Activated T-cell treated with anti-CD3 and anti-CD28 coated beads, Interleukin-2, amount 50 U/mL, for 48 hours (primary cell): ENCODE data around the gene CECR2.

Source experiments
- DNase-seq, 2 experiments: peaks; one replicate each; pipeline ENCODE4 v3.0.0-alpha.2; 2020

The CECR2 gene

GRCh38 chr22:17578136-17578754, 209.0 kb downstream of the CECR2 start:
- DNase-seq: no peak

- no peak for DNase-seq
Observed at GRCh38 chr22:17579535-17579981, 210.3 kb downstream of the CECR2 start.

GRCh38 chr22:17580441-17581031, 211.3 kb downstream of the CECR2 start:
- DNase-seq: no peak

GRCh38 chr22:17581056-17581455, 211.8 kb downstream of the CECR2 start:
- DNase-seq: no peak

GRCh38 chr22:17581631-17582030, 212.4 kb downstream of the CECR2 start:
- DNase-seq: no peak

- no peak for DNase-seq
Observed at GRCh38 chr22:17583151-17583550, 213.9 kb downstream of the CECR2 start.

GRCh38 chr22:17586831-17587440, 217.7 kb downstream of the CECR2 start:
- no peak for DNase-seq

GRCh38 chr22:17587629-17588028, 218.4 kb downstream of the CECR2 start:
- no peak for DNase-seq

- DNase-seq: no peak
Observed at GRCh38 chr22:17588606-17589005, 219.3 kb downstream of the CECR2 start.

- DNase-seq: no peak
Observed at GRCh38 chr22:17589810-17590375, 220.6 kb downstream of the CECR2 start.

- no peak for DNase-seq
Observed at GRCh38 chr22:17590586-17590985, 221.3 kb downstream of the CECR2 start.

- DNase-seq: no peak
Observed at GRCh38 chr22:17592201-17592600, 222.9 kb downstream of the CECR2 start.

GRCh38 chr22:17596226-17596625, 227.0 kb downstream of the CECR2 start:
- no peak for DNase-seq

- DNase-seq: no peak
Observed at GRCh38 chr22:17597217-17597616, 228.0 kb downstream of the CECR2 start.

- DNase-seq: no peak
Observed at GRCh38 chr22:17598318-17598717, 229.1 kb downstream of the CECR2 start.

GRCh38 chr22:17601031-17601430, 231.8 kb downstream of the CECR2 start:
- DNase-seq: no peak

- DNase-seq: no peak
Observed at GRCh38 chr22:17603668-17604067, 234.4 kb downstream of the CECR2 start.

- no peak for DNase-seq
Observed at GRCh38 chr22:17606496-17606895, 237.2 kb downstream of the CECR2 start.
